Keratinocyte (primary cell): ENCODE results near the gene SLC6A17. TPM values are rescaled to one million over a fixed set of nuclear protein-coding genes. Genes with fewer than 3 reads are reported as not detected.

ENCODE experiments used
- DNase-seq: peaks from one replicate; pipeline ENCODE4 v3.0.0-alpha.2; 2011; ENCODE audit warnings: low read depth, missing footprints, low spot score
- FAIRE-seq: peaks from 2 replicates; lab custom pipeline; 2011; peaks lifted over from hg19 to GRCh38; lab: Jason Lieb, UNC
- H2AFZ ChIP-seq: 2 replicates; pipeline ENCODE4 v1.6.0; 2012; ENCODE audit warnings: low read length, control low read depth, inconsistent platforms; ENCODE audit not compliant: control insufficient read depth
- H3K27ac ChIP-seq: 2 replicates; pipeline ENCODE4 v1.5.1; 2011; ENCODE audit warnings: low read length; ENCODE audit not compliant: control insufficient read depth, insufficient read depth
- H3K27me3 ChIP-seq: 3 replicates; pipeline ENCODE4 v1.6.0; 2011; ENCODE audit warnings: low read length; ENCODE audit not compliant: control insufficient read depth, insufficient read depth; ENCODE audit errors: extremely low read depth
- H3K36me3 ChIP-seq, 2 experiments: 2 replicates in 1 of 2; 3 replicates in 1 of 2; pipeline ENCODE4 v1.5.1; 2011; ENCODE audit warnings: low read length in 2 of 2, mild to moderate bottlenecking in 1 of 2; ENCODE audit not compliant: control insufficient read depth in 2 of 2, insufficient read depth in 2 of 2; ENCODE audit errors: extremely low read depth in 1 of 2
- H3K4me1 ChIP-seq: 3 replicates; pipeline ENCODE4 v1.5.1; 2011; ENCODE audit warnings: low read length; ENCODE audit not compliant: control insufficient read depth, insufficient read depth; ENCODE audit errors: extremely low read depth
- H3K4me2 ChIP-seq: 3 replicates; pipeline ENCODE4 v1.6.0; 2011; ENCODE audit warnings: low read depth, low read length; ENCODE audit not compliant: control insufficient read depth, insufficient read depth; ENCODE audit errors: extremely low read depth
- H3K4me3 ChIP-seq, 3 experiments: fragments of 200-600 bp in 1 of 3; sonication (generic) in 1 of 3; 2 replicates in 2 of 3; 3 replicates in 1 of 3; pipeline ENCODE4 v1.5.1; 2011 to 2016; ENCODE audit warnings: low read length in 3 of 3, mild to moderate bottlenecking in 3 of 3, control low read depth in 2 of 3, inconsistent platforms in 1 of 3, low read depth in 1 of 3, mixed read lengths in 1 of 3, mixed run types in 1 of 3, moderate library complexity in 1 of 3; ENCODE audit not compliant: control insufficient read depth in 2 of 3, insufficient read depth in 2 of 3; ENCODE audit errors: extremely low read depth in 1 of 3
- H3K79me2 ChIP-seq: 2 replicates; pipeline ENCODE4 v1.6.0; 2012; ENCODE audit warnings: low read length; ENCODE audit not compliant: control insufficient read depth, insufficient read depth
- H3K9ac ChIP-seq: 3 replicates; pipeline ENCODE4 v1.6.0; 2011; ENCODE audit warnings: low read length; ENCODE audit not compliant: control insufficient read depth, insufficient read depth; ENCODE audit errors: extremely low read depth
- H3K9me1 ChIP-seq: 3 replicates; pipeline ENCODE4 v1.6.0; 2011; ENCODE audit warnings: low read length; ENCODE audit not compliant: control insufficient read depth, insufficient read depth; ENCODE audit errors: extremely low read depth
- H3K9me3 ChIP-seq: 2 replicates; pipeline ENCODE4 v1.5.1; 2012; ENCODE audit warnings: low read depth, low read length; ENCODE audit not compliant: control insufficient read depth
- H4K20me1 ChIP-seq: 3 replicates; pipeline ENCODE4 v1.6.0; 2011; ENCODE audit warnings: low read length; ENCODE audit not compliant: control insufficient read depth, insufficient read depth; ENCODE audit errors: extremely low read depth
- CTCF ChIP-seq, 3 experiments: IDR thresholded peaks in 1 of 3; conservative IDR thresholded peaks in 1 of 3; optimal IDR thresholded peaks in 1 of 3; 2 replicates in 2 of 3; 3 replicates in 1 of 3; pipeline versions ENCODE3 to v1.5.1; 2011; ENCODE audit warnings: low read length in 3 of 3, mild to moderate bottlenecking in 3 of 3, moderate library complexity in 2 of 3, control low read depth in 1 of 3, inconsistent platforms in 1 of 3; ENCODE audit not compliant: insufficient read depth in 2 of 3; ENCODE audit errors: extremely low read depth in 1 of 3
- EZH2 ChIP-seq: IDR thresholded peaks from one replicate; pipeline ENCODE4 v1.6.1; 2012; ENCODE audit warnings: inconsistent platforms, mild to moderate bottlenecking, low read length, moderate library complexity
- dilution Hi-C: fragments of 300-500 bp; cut with MboI; formaldehyde crosslinking; loops from one replicate; pipeline ENCODE4 v1.7.0; 2020; ENCODE audit warnings: low sequenced_read_pairs; ENCODE audit not compliant: extremely low pct_ligation_motif_present
- polyA plus RNA-seq, 5 experiments: library from polyadenylated mRNA; depleted of rRNA in 3 of 5; stranded (reverse) in 3 of 5; stranded (forward) in 1 of 5; unstranded in 1 of 5; fragments of >200 nt; gene quantifications; 1 replicate in 1 of 5; 2 replicates in 3 of 5; 3 replicates in 1 of 5; pipeline versions ENCODE4 v1.2.1 to v1.2.3, GENCODE V29; 2011 to 2012; ENCODE audit warnings: missing spikeins in 2 of 5, low read depth in 1 of 5, low replicate concordance in 1 of 5

Gene SLC6A17
- polyA plus RNA-seq, 1 donor (not counting 4 experiments of a cell fraction or from before 2014, with no cell fraction given), result 0.25 TPM

- Histone ChIP-seq H3K79me2 (no peaks in the 10 kb centered on the region), H3K9me3 (no peaks in the 10 kb centered on the region), H3K27me3 (peaks cover 10% of the 10 kb centered on the region), H3K4me1 (peaks cover 11% of the 10 kb centered on the region), H3K9ac (no peak overlapping the region), H3K9me1 (no peaks in the 10 kb centered on the region), H3K27ac (no peak overlapping the region), H3K36me3 (no peaks in the 10 kb centered on the region), H2AFZ (no peak overlapping the region), H3K4me2 (no peak overlapping the region), H4K20me1 (no peaks in the 10 kb centered on the region), H3K4me3 (no peak overlapping the region)
- TF ChIP-seq CTCF (optimal IDR thresholded peaks at IDR 0.05 in 1 of 3, IDR thresholded peaks at IDR 0.05 in 1 of 3, conservative IDR thresholded peaks at IDR 0.05 in 1 of 3; ENCODE audit: extremely low read depth in 1 of 3, insufficient read depth in 2 of 3, low read length in 3 of 3), result no peak
- FAIRE-seq (no peak), DNase-seq (no peak)
- dilution Hi-C loops, result no loop called here
These were observed 37.0 kb downstream of the SLC6A17 start for GRCh38 chr1:110187139-110187890.

DNA sequence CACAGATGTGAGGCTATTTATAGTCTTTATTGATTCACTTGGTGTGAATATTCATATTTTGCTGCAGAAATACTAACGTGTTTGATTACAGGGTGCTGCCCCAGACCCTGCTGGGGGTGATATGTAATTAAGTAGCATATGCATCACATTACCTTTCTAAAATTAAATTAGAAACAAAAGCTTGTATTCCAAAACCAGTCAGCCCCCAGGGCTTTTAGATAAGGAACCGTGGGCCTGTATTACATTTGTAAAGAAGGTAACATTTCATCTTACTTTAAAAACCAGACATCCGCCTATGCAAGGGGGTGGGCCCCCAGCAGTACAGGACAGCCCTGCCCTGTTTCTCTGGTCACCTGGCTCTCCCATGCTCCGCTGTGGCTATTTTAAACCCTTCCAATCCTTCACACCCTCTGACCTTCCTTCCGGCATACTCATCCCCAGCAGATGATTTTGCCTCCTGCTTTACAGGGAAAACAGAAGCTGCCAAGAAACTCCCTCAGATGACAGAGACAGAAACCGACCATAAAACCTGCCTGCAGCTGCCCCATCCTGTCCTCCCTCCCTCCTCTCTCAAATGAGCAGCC is 37.8 kb downstream of the SLC6A17 start:
- Histone ChIP-seq H3K27me3 (peaks cover 12% of the 10 kb centered on the region), H3K4me1 (peaks cover 11% of the 10 kb centered on the region), H3K9me1 (no peaks in the 10 kb centered on the region), H3K79me2 (no peaks in the 10 kb centered on the region), H3K9ac (no peak overlapping the region), H3K4me3 (no peak overlapping the region), H2AFZ (no peak overlapping the region), H3K27ac (no peak overlapping the region), H4K20me1 (no peaks in the 10 kb centered on the region), H3K9me3 (no peaks in the 10 kb centered on the region), H3K36me3 (no peaks in the 10 kb centered on the region), H3K4me2 (peak overlapping the region; percentile 19)
- FAIRE-seq (peak; percentile 17), DNase-seq (no peak)
- dilution Hi-C loops, result no loop called here
- TF ChIP-seq EZH2 (no peak), CTCF (optimal IDR thresholded peaks at IDR 0.05 in 1 of 3, IDR thresholded peaks at IDR 0.05 in 1 of 3, conservative IDR thresholded peaks at IDR 0.05 in 1 of 3; ENCODE audit: extremely low read depth in 1 of 3, insufficient read depth in 2 of 3, low read length in 3 of 3) (no peak)
